Calu3 (cell line): ENCODE measurements around the gene NUDCD3. TPM values are rescaled to one million over a fixed set of nuclear protein-coding genes. Genes with fewer than 3 reads are reported as not detected.

Experiments
- BruUV-seq: library from RNA; stranded (reverse); fragments of 400-500 nt; replicated peaks from 2 replicates; lab custom pipeline; 2021; lab: Mats Ljungman, UMichigan
- CTCF ChIA-PET: fragments of 300-600 bp; sonication (Branson Sonifier 250); formaldehyde crosslinking; loops from one replicate; lab custom pipeline; 2022; ENCODE audit warnings: antibody characterized with exemption; lab: Charles Lee
- DNase-seq: peaks from one replicate; pipeline ENCODE4 v3.0.0; 2022
- H3K27ac Mint-ChIP-seq: one replicate; pipeline ENCODE4 v1.8.0; 2022; ENCODE audit warnings: mixed read lengths; ENCODE audit not compliant: unreplicated experiment
- H3K27me3 Mint-ChIP-seq: one replicate; pipeline ENCODE4 v1.8.0; 2022; ENCODE audit warnings: mixed read lengths; ENCODE audit not compliant: unreplicated experiment
- H3K36me3 Mint-ChIP-seq: one replicate; pipeline ENCODE4 v1.8.0; 2022; ENCODE audit warnings: mild to moderate bottlenecking, moderate library complexity, mixed read lengths; ENCODE audit not compliant: insufficient read depth, unreplicated experiment
- H3K4me1 Mint-ChIP-seq: one replicate; pipeline ENCODE4 v1.8.0; 2022; ENCODE audit warnings: mild to moderate bottlenecking, low read depth, mixed read lengths; ENCODE audit not compliant: unreplicated experiment
- H3K4me3 Mint-ChIP-seq: one replicate; pipeline ENCODE4 v1.8.0; 2022; ENCODE audit warnings: mild to moderate bottlenecking, low read depth, moderate library complexity, mixed read lengths; ENCODE audit not compliant: unreplicated experiment
- H3K9me3 Mint-ChIP-seq: one replicate; pipeline ENCODE4 v1.8.0; 2022; ENCODE audit warnings: low read depth, mixed read lengths; ENCODE audit not compliant: unreplicated experiment
- CTCF ChIP-seq: fragments of 200-600 bp; IDR thresholded peaks from one replicate; pipeline ENCODE4 v1.8.0; 2022; ENCODE audit warnings: antibody characterized with exemption; ENCODE audit not compliant: unreplicated experiment
- intact Hi-C: fragments of 100-400 bp; cut with micrococcal nuclease; formaldehyde crosslinking; loops from one replicate; pipeline ENCODE4 v1.10.0; 2022; ENCODE audit not compliant: unreplicated experiment
- total RNA-seq: library from RNA; stranded (reverse); gene quantifications from 2 replicates; pipeline ENCODE4 v1.2.3, GENCODE V29; 2022

NUDCD3 gene
- total RNA-seq, 1 experiment from 2014 or later, result 176 TPM

GRCh38 chr7:44378744-44379143 lies 111.7 kb downstream of the NUDCD3 start:
- H3K4me1 Mint-ChIP-seq, result peaks cover 34% of the 10 kb centered on the region

DNA sequence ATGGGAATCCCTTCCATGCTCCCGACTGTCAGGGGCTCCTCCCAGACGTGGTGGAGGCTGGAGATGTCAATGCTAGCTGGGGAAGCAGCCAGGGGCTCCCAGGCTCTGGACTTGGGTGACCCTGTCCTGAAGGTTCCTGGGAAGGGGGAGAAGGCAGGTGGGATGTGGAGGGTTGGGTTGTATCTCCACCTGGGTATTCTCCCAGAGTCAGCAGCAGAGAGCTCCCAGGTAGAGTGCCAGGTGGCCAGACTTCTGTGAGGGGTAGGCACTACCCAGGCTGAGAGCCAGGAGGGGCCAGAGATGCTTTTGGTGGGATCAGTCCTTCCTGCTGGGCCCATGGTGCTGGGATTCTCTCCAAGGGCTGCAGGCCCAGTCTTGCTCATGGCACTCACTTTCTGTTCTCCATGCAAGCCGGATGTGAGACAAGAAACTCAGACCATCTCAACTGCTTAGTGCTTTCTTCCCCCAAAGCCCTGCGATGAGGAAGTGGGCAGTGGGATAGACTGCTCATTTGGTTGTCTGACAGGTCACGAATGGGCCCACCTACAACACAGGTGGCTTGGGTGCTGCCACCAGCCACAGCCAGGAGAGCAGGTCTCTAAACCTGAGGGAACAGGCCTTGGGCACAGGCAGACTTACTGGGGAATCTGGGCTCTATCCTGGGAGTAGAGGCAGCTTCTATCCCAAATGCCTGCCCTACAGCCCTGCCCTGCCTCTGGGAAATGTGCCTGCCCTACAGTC lies 112.6 kb downstream of the NUDCD3 start:
- CTCF ChIA-PET, result interaction anchor here (0.6 to 1.5 kb wide), 3 partner anchors 83 to 157 kb away, joined by 3 to 7 read pairs (median 4); no protein-coding TSS in a partner anchor
- peak overlapping the region; percentile 40 for H3K27ac Mint-ChIP-seq
- no peak for DNase-seq

More at GRCh38 chr7:44378744-44379143, 111.7 kb downstream of the NUDCD3 start:
- Mint-ChIP-seq H3K9me3 (no peaks in the 10 kb centered on the region), H3K36me3 (peaks cover 62% of the 10 kb centered on the region), H3K27me3 (no peaks in the 10 kb centered on the region), H3K27ac (peak overlapping the region; percentile 40), H3K4me3 (peak overlapping the region; percentile 5)
- intact Hi-C loops, result loop anchor here (10.0 kb wide), 1 partner anchor 134 kb away; no protein-coding TSS in a partner anchor
- DNase-seq, result peak; percentile 45
- CTCF ChIA-PET, result interaction anchor here (0.6 to 1.5 kb wide), 9 partner anchors 81 to 796 kb away, joined by 3 to 7 read pairs (median 5); no protein-coding TSS in a partner anchor
- no peak for TF ChIP-seq CTCF
- TSS peak; percentile 13 for BruUV-seq

GRCh38 chr7:44377134-44377463 lies 113.4 kb downstream of the NUDCD3 start:
- no peak for TF ChIP-seq CTCF
- peaks cover 53% of the 10 kb centered on the region for H3K36me3 Mint-ChIP-seq
- H3K9me3 Mint-ChIP-seq, result no peaks in the 10 kb centered on the region
- no peaks in the 10 kb centered on the region for H3K27me3 Mint-ChIP-seq
- CTCF ChIA-PET, result interaction anchor here (1.5 kb wide), 1 partner anchor 84 kb away, joined by 4 read pairs; no protein-coding TSS in a partner anchor
- no peak for DNase-seq
- peaks cover 42% of the 10 kb centered on the region for H3K4me1 Mint-ChIP-seq
- intact Hi-C loops, result loop anchor here (10.0 kb wide), 1 partner anchor 132 kb away; no protein-coding TSS in a partner anchor
- no TSS peak for BruUV-seq
- peak overlapping the region; percentile 40 for H3K27ac Mint-ChIP-seq
- no peak overlapping the region for H3K4me3 Mint-ChIP-seq

More for the DNA sequence above, 112.6 kb downstream of the NUDCD3 start:
- Mint-ChIP-seq H3K9me3 (no peaks in the 10 kb centered on the region), H3K4me1 (peaks cover 42% of the 10 kb centered on the region), H3K4me3 (no peak overlapping the region), H3K27me3 (no peaks in the 10 kb centered on the region), H3K36me3 (peaks cover 59% of the 10 kb centered on the region)
- TF ChIP-seq CTCF, result no peak
- BruUV-seq, result no TSS peak
- intact Hi-C loops, result loop anchor here (10.0 kb wide), 1 partner anchor 133 kb away; no protein-coding TSS in a partner anchor

- Mint-ChIP-seq H3K36me3 (peaks cover 48% of the 10 kb centered on the region), H3K4me1 (peaks cover 42% of the 10 kb centered on the region)
Observed at GRCh38 chr7:44376429-44377133, 113.9 kb downstream of the NUDCD3 start.

More at GRCh38 chr7:44376429-44377133, 113.9 kb downstream of the NUDCD3 start:
- TF ChIP-seq CTCF, result no peak
- no peak for DNase-seq
- intact Hi-C loops, result loop anchor here (10.0 kb wide), 1 partner anchor 132 kb away; no protein-coding TSS in a partner anchor
- no peaks in the 10 kb centered on the region for H3K27me3 Mint-ChIP-seq
- peak overlapping the region; percentile 40 for H3K27ac Mint-ChIP-seq
- BruUV-seq, result no TSS peak
- no peaks in the 10 kb centered on the region for H3K9me3 Mint-ChIP-seq
- H3K4me3 Mint-ChIP-seq, result no peak overlapping the region
- CTCF ChIA-PET, result no interaction called here
